ENCODE data around the gene MRPL52. TPM values are rescaled to one million over a fixed set of nuclear protein-coding genes. Genes with fewer than 3 reads are reported as not detected.

Gene MRPL52
- total and polyA plus RNA-seq, 11 donors, result 80.4 to 185 (median 107) TPM

DNA sequence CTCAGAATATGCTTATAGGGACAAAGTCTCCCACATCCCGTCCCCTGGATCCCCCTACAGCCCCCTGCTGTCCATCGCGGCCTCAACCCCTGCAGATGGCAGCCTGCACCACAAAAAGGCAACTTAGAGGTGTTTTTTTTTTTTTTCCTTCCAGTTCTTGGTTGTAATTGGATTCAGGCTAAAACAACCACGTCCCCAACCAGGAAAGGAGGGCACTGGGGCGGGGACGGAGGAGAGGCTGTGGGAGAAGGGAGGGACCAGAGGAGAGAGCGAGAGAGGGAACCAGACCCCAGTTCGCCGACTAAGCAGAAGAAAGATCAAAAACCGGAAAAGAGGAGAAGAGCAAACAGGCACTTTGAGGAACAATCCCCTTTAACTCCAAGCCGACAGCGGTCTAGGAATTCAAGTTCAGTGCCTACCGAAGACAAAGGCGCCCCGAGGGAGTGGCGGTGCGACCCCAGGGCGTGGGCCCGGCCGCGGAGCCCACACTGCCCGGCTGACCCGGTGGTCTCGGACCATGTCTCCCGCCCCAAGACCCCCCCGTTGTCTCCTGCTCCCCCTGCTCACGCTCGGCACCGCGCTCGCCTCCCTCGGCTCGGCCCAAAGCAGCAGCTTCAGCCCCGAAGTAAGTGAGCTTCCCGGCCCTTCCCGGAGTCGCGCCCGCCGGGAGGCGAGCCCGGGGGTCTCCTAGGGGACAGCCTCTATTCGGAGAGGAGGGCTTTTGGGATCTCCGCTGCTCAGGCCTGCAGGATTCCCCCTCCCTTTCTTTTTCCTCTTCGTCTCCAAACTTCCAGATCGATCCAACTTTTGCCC is 6.8 kb downstream of the MRPL52 start, which contains the start of gene MMP14:
Gene MMP14 (plus strand): TSS at position 285 of the 813 bp plus-strand sequence. CDS start 233 bp downstream, at position 518.
- no peaks in the 10 kb centered on the region for H3K9me3 ChIP-seq
- peak within 1 kb of the TSS; percentile 56 to 99 (median 82) for H3K4me3 ChIP-seq
- TF ChIP-seq, protein P1, sequence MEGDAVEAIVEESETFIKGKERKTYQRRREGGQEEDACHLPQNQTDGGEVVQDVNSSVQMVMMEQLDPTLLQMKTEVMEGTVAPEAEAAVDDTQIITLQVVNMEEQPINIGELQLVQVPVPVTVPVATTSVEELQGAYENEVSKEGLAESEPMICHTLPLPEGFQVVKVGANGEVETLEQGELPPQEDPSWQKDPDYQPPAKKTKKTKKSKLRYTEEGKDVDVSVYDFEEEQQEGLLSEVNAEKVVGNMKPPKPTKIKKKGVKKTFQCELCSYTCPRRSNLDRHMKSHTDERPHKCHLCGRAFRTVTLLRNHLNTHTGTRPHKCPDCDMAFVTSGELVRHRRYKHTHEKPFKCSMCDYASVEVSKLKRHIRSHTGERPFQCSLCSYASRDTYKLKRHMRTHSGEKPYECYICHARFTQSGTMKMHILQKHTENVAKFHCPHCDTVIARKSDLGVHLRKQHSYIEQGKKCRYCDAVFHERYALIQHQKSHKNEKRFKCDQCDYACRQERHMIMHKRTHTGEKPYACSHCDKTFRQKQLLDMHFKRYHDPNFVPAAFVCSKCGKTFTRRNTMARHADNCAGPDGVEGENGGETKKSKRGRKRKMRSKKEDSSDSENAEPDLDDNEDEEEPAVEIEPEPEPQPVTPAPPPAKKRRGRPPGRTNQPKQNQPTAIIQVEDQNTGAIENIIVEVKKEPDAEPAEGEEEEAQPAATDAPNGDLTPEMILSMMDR (IDR thresholded peaks at IDR 0.05), result peak in 9 of 12 donors; percentile 27 to 57 (median 51)
- TF ChIP-seq POLR2A (IDR thresholded peaks at IDR 0.05), result peak in 1 of 2 donors; percentile 45
- H3K27ac ChIP-seq, result peak within 1 kb of the TSS; percentile 81 to 98 (median 92)
- peaks cover 0 to 37% (median 18%) of the 10 kb centered on the region in 12 donors for H3K4me1 ChIP-seq
- 1 to 3% (median 3%) methylated on average over 38 to 46 of the region's 46 CpGs for WGBS, 4 donors
- ATAC-seq (peak; percentile 73 to 86 (median 80)), DNase-seq (peak; percentile 69 to 87 (median 82))
- intact Hi-C loops (cut with DNase I), result loop anchor here in 4 of 10 donors (1.0 to 10.0 kb wide), 3 partner anchors 16 to 78 kb away; partner anchors contain the start of gene RBM23 (in 1 of the 4)
- peaks cover 0 to 39% (median 27%) of the 10 kb centered on the region in 9 donors for H3K36me3 ChIP-seq
- H3K27me3 ChIP-seq, result no peaks in the 10 kb centered on the region

DNA sequence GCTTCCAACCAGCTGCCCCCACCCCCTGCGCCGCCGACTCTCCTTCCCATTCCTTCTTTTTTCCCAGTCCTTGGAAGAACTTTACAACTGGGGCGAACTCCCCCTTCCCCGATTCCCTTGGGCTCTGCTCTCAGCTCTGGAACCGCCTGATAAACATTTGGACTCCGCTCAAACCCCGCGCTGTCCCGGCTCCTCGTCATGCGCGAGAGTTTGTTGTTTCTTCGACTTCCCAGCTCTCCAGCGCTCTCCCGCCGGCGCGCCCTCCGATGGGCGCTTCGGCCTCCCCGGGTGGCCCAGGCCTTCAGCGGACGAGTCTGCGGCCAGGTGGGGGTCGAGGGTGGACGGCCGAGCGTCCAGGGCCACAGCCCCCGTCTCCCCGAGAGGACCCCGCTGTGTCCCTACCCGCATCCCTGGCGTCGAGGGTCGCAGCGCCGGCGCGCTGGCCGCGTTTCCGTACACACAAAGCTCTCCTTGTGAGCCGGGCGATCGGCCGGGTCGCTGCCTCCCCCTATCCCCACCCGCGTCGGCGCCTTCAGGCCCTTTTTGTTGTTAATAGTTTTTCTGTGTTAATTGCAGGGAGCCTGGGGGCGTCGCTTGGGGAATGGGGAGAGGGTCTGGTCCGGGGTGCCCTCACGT is 7.5 kb downstream of the MRPL52 start:
- Histone ChIP-seq H3K27me3 (no peaks in the 10 kb centered on the region), H3K4me3 (peak overlapping the region; percentile 56 to 99 (median 82)), H3K9me3 (no peaks in the 10 kb centered on the region), H3K36me3 (peaks cover 0 to 46% (median 32%) of the 10 kb centered on the region in 9 donors), H3K4me1 (peaks cover 0 to 37% (median 18%) of the 10 kb centered on the region in 12 donors), H3K27ac (peak overlapping the region; percentile 81 to 98 (median 92))
- DNase-seq (peak; percentile 71 to 84 (median 75)), ATAC-seq (peak; percentile 58 to 79 (median 68))
- WGBS, 4 donors, result 1 to 4% (median 2%) methylated on average over 43 to 57 of the region's 57 CpGs
- TF ChIP-seq POLR2A (IDR thresholded peaks at IDR 0.05), result no peak
- TF ChIP-seq, protein P1 (IDR thresholded peaks at IDR 0.05), result peak in 4 of 12 donors; percentile 6 to 25 (median 20)
- intact Hi-C loops (cut with DNase I), result loop anchor here in 3 of 10 donors (2.0 to 10.0 kb wide), 2 partner anchors 16 to 78 kb away; partner anchors contain the start of gene RBM23 (in 1 of the 3)

DNA sequence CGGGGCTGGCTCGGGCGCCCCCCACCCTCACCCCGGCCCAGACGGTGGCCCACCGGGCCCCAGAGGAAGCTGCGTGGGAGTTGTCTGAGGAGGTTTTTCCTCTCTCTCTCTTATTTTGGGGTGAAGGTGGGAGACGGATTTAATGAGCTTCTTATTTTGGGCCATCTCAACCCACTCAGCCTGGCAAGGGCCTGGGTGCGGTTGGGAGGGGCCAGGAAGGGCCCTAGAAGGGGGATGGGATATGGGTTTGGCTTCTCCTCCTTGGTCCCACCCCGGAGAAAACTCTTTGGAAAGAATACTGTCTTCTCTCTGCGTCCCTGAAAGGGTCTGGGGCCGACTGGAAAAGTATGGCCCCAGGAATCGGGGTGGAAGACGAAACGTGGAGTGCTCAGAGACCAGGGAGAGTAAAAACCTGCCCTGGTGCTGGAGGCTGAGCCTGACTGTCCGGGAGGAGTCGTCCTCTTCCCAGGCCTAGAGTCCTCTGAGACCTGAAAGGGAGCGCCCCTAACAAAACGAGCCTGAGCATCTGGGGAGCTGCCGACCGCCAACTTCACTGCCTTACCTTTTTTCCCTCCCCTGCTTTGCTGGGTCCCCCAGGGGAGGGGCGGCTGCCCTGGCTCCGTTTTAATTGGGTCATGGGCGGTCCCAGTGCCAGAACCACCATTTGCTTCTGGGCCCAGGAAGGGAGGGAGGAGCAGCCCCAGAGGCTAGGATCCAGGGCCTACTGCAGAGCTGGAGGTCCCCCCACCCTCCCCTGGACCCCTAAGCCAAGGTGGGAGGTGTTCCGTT is 8.3 kb downstream of the MRPL52 start:
- Histone ChIP-seq H3K27me3 (no peaks in the 10 kb centered on the region), H3K4me3 (peak overlapping the region; percentile 56 to 99 (median 82)), H3K4me1 (peaks cover 0 to 37% (median 18%) of the 10 kb centered on the region in 12 donors), H3K36me3 (peaks cover 0 to 48% (median 39%) of the 10 kb centered on the region in 9 donors), H3K9me3 (no peaks in the 10 kb centered on the region), H3K27ac (peak overlapping the region; percentile 81 to 98 (median 92))
- TF ChIP-seq, protein P1 (IDR thresholded peaks at IDR 0.05), result no peak
- no peak for TF ChIP-seq POLR2A (IDR thresholded peaks at IDR 0.05)
- DNase-seq (peak in 4 of 5 donors; percentile 44 to 70 (median 60)), ATAC-seq (peak in 3 of 4 donors; percentile 38 to 53 (median 39))
- WGBS, 4 donors, result 26 to 41% (median 37%) methylated on average over 23 to 25 of the region's 25 CpGs
- intact Hi-C loops (cut with DNase I), result loop anchor here in 3 of 10 donors (2.0 to 10.0 kb wide), 2 partner anchors 15 to 77 kb away; partner anchors contain the start of gene RBM23 (in 1 of the 3)

Data from heart left ventricle (tissue), 16 donors.